Neuronal stem cell (in vitro differentiated cells): Measurements from ENCODE around the gene CNST.

Source experiments
- DNase-seq: peaks from one replicate; pipeline ENCODE4 v3.0.0-alpha.2; 2013; ENCODE audit warnings: low spot score
- H2AFZ ChIP-seq: one replicate; pipeline ENCODE4 v1.6.1; 2013; ENCODE audit warnings: mild to moderate bottlenecking, low read length, inconsistent platforms
- H2AK5ac ChIP-seq: 2 replicates; pipeline ENCODE4 v1.6.1; 2013; ENCODE audit warnings: low read depth, mild to moderate bottlenecking, inconsistent platforms, low read length, moderate library complexity, mixed read lengths
- H2BK120ac ChIP-seq: 2 replicates; pipeline ENCODE4 v1.6.1; 2013; ENCODE audit warnings: low read depth, mild to moderate bottlenecking, inconsistent platforms, low read length, moderate library complexity, mixed read lengths
- H2BK12ac ChIP-seq: one replicate; pipeline ENCODE4 v1.6.1; 2013; ENCODE audit warnings: low read length, inconsistent platforms
- H2BK15ac ChIP-seq: 2 replicates; pipeline ENCODE4 v1.6.1; 2013; ENCODE audit warnings: mild to moderate bottlenecking, low read length, inconsistent platforms, mixed read lengths
- H2BK5ac ChIP-seq: one replicate; pipeline ENCODE4 v1.6.1; 2013; ENCODE audit warnings: inconsistent platforms, mild to moderate bottlenecking, low read length, moderate library complexity
- H3K14ac ChIP-seq: one replicate; pipeline ENCODE4 v1.6.1; 2013; ENCODE audit warnings: low read length, inconsistent platforms
- H3K18ac ChIP-seq: 2 replicates; pipeline ENCODE4 v1.6.1; 2013; ENCODE audit warnings: low read length, inconsistent platforms
- H3K23ac ChIP-seq: 2 replicates; pipeline ENCODE4 v1.6.1; 2013; ENCODE audit warnings: low read depth, mild to moderate bottlenecking, mixed read lengths, low read length, inconsistent platforms; ENCODE audit not compliant: poor library complexity
- H3K27ac ChIP-seq: replicated peaks from 3 replicates; pipeline ENCODE4 v1.5.1; 2013; ENCODE audit warnings: low read length, inconsistent platforms
- H3K27me3 ChIP-seq, 3 experiments: 2 replicates each; pipeline ENCODE4 v1.6.1; 2013; ENCODE audit warnings: low read length in 3 of 3, mild to moderate bottlenecking in 2 of 3, inconsistent platforms in 1 of 3, low read depth in 1 of 3, mixed read lengths in 1 of 3, moderate library complexity in 1 of 3; ENCODE audit not compliant: control insufficient read depth in 3 of 3, insufficient read depth in 3 of 3
- H3K36me3 ChIP-seq, 2 donors: replicated peaks in 1 of 2; 2 replicates each; pipeline ENCODE4 v1.6.1; 2013; ENCODE audit warnings: low read length in 2 of 2; ENCODE audit not compliant: control insufficient read depth in 2 of 2, insufficient read depth in 2 of 2
- H3K4ac ChIP-seq: 2 replicates; pipeline ENCODE4 v1.6.1; 2013; ENCODE audit warnings: inconsistent platforms, mild to moderate bottlenecking, low read length, moderate library complexity
- H3K4me1 ChIP-seq, 2 donors: 1 replicate in 1 of 2; 2 replicates in 1 of 2; pipeline ENCODE4 v1.6.1; 2013; ENCODE audit warnings: low read length in 2 of 2, low read depth in 1 of 2; ENCODE audit not compliant: control insufficient read depth in 2 of 2, insufficient read depth in 1 of 2
- H3K4me2 ChIP-seq: one replicate; pipeline ENCODE4 v1.6.1; 2013; ENCODE audit warnings: mild to moderate bottlenecking, low read length, inconsistent platforms; ENCODE audit not compliant: insufficient read depth, poor library complexity, severe bottlenecking
- H3K4me3 ChIP-seq, 2 donors: 2 replicates each; pipeline ENCODE4 v1.5.1; 2013; ENCODE audit warnings: low read length in 2 of 2, mild to moderate bottlenecking in 2 of 2, inconsistent platforms in 1 of 2, moderate library complexity in 1 of 2
- H3K79me1 ChIP-seq: one replicate; pipeline ENCODE4 v1.6.1; 2013; ENCODE audit warnings: low read depth, mild to moderate bottlenecking, inconsistent platforms, low read length, moderate library complexity
- H3K9ac ChIP-seq: one replicate; pipeline ENCODE4 v1.6.1; 2013; ENCODE audit warnings: mild to moderate bottlenecking, low read depth, low read length, inconsistent platforms; ENCODE audit not compliant: poor library complexity
- H3K9me3 ChIP-seq, 2 donors: replicated peaks in 1 of 2; 2 replicates each; pipeline versions ENCODE3 to v1.6.1; 2013; ENCODE audit warnings: low read length in 2 of 2, mild to moderate bottlenecking in 2 of 2, inconsistent platforms in 1 of 2, low read depth in 1 of 2, mixed read lengths in 1 of 2, moderate library complexity in 1 of 2; ENCODE audit not compliant: control insufficient read depth in 2 of 2, insufficient read depth in 1 of 2
- H4K8ac ChIP-seq: one replicate; pipeline ENCODE4 v1.6.1; 2013; ENCODE audit warnings: low read depth, mild to moderate bottlenecking, inconsistent platforms, low read length, moderate library complexity
- H4K91ac ChIP-seq: one replicate; pipeline ENCODE4 v1.6.1; 2013; ENCODE audit warnings: low read length, low read depth, mild to moderate bottlenecking, inconsistent platforms; ENCODE audit not compliant: poor library complexity
- WGBS, 2 donors: extraction: QIAGEN DNeasy Blood & Tissue Kit; methylation state at CpG; one replicate each; pipeline ENCODE4 v1.1.7; 2013; ENCODE audit warnings: missing lambda C conversion rate in 2 of 2, mixed read lengths in 1 of 2; ENCODE audit not compliant: insufficient read length in 2 of 2, insufficient replicate concordance in 1 of 2; ENCODE audit errors: extremely low coverage in 2 of 2; 5-methylcytosine and 5-hydroxymethylcytosine counted together

The CNST gene

DNA sequence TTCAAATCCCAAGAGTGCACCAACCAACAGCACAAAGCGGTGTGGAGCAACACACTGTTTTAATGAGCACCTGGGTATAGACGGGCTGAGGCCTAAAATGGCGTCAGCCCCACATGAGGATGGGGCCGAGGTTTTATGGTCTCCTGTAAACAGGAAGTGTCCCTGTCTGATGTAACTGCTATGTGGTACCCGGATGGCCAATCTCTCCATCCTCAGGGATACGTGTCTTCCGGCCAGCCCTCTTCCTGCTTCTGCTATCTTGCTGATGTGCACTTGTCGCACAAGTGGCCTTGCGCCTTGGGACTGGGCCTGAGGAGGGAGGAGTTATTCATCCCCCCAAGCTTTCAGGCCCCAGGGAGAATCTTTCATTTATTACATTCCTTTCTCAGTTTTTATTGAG, 73.5 kb downstream of the CNST start:
- no peak overlapping the region for H2BK15ac ChIP-seq
- no peak overlapping the region for H4K8ac ChIP-seq
- no peak overlapping the region for H3K4ac ChIP-seq
- H3K27ac ChIP-seq: no peak overlapping the region
- no peak overlapping the region for H3K18ac ChIP-seq
- no peaks in the 10 kb centered on the region for H3K27me3 ChIP-seq
- no peaks in the 10 kb centered on the region for H3K4me1 ChIP-seq
- DNase-seq: no peak
- no CpG with 5 or more reads among the region's 9 CpGs for WGBS, 2 donors
- peaks cover 10 to 19% of the 10 kb centered on the region in 2 donors for H3K36me3 ChIP-seq
- no peak overlapping the region for H2BK120ac ChIP-seq
- H2AK5ac ChIP-seq: no peak overlapping the region
- peaks cover 2 to 12% of the 10 kb centered on the region in 2 donors for H3K9me3 ChIP-seq
- no peak overlapping the region for H2BK5ac ChIP-seq
- no peak overlapping the region for H2BK12ac ChIP-seq
- H3K4me2 ChIP-seq: no peak overlapping the region
- H3K4me3 ChIP-seq: no peak overlapping the region
- H3K14ac ChIP-seq: no peak overlapping the region
- H3K9ac ChIP-seq: no peak overlapping the region
- no peak overlapping the region for H2AFZ ChIP-seq
- no peaks in the 10 kb centered on the region for H3K79me1 ChIP-seq
- H4K91ac ChIP-seq: no peak overlapping the region
- H3K23ac ChIP-seq: no peak overlapping the region

DNA sequence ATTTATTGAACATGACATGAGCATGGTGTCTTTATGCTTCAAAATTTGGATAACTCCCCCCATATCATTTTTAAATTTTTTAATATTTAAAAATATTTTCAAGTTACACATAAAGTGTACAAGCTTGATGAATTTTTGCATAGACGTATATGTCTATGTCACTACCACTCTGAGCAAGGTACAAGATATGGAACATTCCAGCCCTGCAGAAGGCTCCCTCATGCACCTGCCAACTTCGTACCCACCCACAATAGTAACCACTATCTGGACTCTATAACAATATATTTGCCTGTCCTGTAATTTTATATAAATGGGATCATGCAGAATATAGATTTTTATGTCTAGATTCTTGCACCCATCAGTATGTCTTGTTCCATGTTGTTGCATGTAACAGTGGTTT, 74.5 kb downstream of the CNST start:
- no peak overlapping the region for H3K14ac ChIP-seq
- H4K91ac ChIP-seq: no peak overlapping the region
- H3K27me3 ChIP-seq: no peaks in the 10 kb centered on the region
- no peak overlapping the region for H2BK15ac ChIP-seq
- H4K8ac ChIP-seq: no peak overlapping the region
- H3K4me1 ChIP-seq: no peaks in the 10 kb centered on the region
- peaks cover 2 to 11% of the 10 kb centered on the region in 2 donors for H3K9me3 ChIP-seq
- H3K18ac ChIP-seq: no peak overlapping the region
- H3K4me3 ChIP-seq: no peak overlapping the region
- no peaks in the 10 kb centered on the region for H3K79me1 ChIP-seq
- H2BK120ac ChIP-seq: no peak overlapping the region
- no peak overlapping the region for H3K4me2 ChIP-seq
- H2BK12ac ChIP-seq: no peak overlapping the region
- H3K4ac ChIP-seq: no peak overlapping the region
- peaks cover 10 to 19% of the 10 kb centered on the region in 2 donors for H3K36me3 ChIP-seq
- H3K9ac ChIP-seq: no peak overlapping the region
- H2AK5ac ChIP-seq: no peak overlapping the region
- no peak for DNase-seq
- no peak overlapping the region for H2AFZ ChIP-seq
- no peak overlapping the region for H3K27ac ChIP-seq
- H2BK5ac ChIP-seq: no peak overlapping the region
- WGBS, 2 donors: no CpG with 5 or more reads among the region's 2 CpGs
- no peak overlapping the region for H3K23ac ChIP-seq

DNA sequence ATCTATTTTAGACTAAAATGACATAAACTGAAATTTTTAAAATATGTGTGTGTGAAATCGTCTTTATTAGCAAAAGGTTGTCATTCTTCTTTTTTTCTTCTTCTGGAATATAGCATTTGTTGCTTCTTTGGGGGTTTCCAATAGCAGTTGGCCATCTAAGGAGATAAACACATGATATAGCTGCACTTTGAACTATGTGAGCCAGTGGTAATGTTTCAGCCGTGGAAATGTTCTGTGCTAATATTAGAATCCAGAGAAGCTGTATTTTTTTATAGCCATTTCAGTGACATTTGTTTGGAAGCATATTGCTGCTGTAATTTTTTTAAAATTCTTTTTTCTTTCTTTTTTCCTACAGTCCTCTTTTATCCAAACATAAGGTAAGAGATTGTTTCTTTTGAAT, 75.1 kb downstream of the CNST start:
- no peak overlapping the region for H3K14ac ChIP-seq
- no peak overlapping the region for H3K4ac ChIP-seq
- no peak overlapping the region for H3K4me3 ChIP-seq
- no peak overlapping the region for H3K18ac ChIP-seq
- H3K9ac ChIP-seq: no peak overlapping the region
- WGBS, 2 donors: no CpG with 5 or more reads among the region's 2 CpGs
- peaks cover 2 to 8% of the 10 kb centered on the region in 2 donors for H3K9me3 ChIP-seq
- no peak overlapping the region for H3K27ac ChIP-seq
- no peak overlapping the region for H2BK120ac ChIP-seq
- no peak overlapping the region for H2AK5ac ChIP-seq
- H2BK12ac ChIP-seq: no peak overlapping the region
- no peak for DNase-seq
- H3K23ac ChIP-seq: no peak overlapping the region
- H3K4me1 ChIP-seq: no peaks in the 10 kb centered on the region
- H4K8ac ChIP-seq: no peak overlapping the region
- no peak overlapping the region for H3K4me2 ChIP-seq
- H3K27me3 ChIP-seq: no peaks in the 10 kb centered on the region
- H3K36me3 ChIP-seq: peaks cover 10 to 19% of the 10 kb centered on the region in 2 donors
- H3K79me1 ChIP-seq: no peaks in the 10 kb centered on the region
- no peak overlapping the region for H4K91ac ChIP-seq
- H2BK15ac ChIP-seq: no peak overlapping the region
- no peak overlapping the region for H2BK5ac ChIP-seq
- H2AFZ ChIP-seq: no peak overlapping the region

DNA sequence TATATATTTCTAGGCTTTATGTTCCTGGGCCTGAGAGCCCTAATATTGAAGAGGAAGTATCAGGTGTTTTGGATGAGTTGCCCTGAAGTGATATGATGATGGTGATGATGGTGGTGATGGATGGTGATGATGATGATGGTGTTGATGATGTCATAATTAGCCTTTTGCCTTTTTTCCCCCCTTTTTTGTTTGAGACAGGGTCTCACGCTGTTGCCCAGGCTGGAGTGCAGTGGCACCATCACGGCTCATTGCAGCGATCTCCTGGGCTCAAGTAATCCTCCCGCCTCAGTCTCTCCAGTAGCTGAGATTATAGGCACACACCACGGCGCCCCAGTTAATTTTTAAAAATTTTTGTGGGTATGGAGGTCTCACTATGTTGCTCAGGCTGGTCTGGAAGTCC, 76.5 kb downstream of the CNST start:
- Histone ChIP-seq H3K27ac (no peak overlapping the region), H2BK15ac (no peak overlapping the region), H3K27me3 (no peaks in the 10 kb centered on the region), H2BK5ac (no peak overlapping the region), H3K4me1 (no peaks in the 10 kb centered on the region), H3K18ac (no peak overlapping the region), H3K79me1 (no peaks in the 10 kb centered on the region), H4K91ac (no peak overlapping the region), H3K4me3 (no peak overlapping the region), H3K14ac (no peak overlapping the region), H3K36me3 (peaks cover 8 to 21% of the 10 kb centered on the region in 2 donors), H2BK12ac (no peak overlapping the region), H2AFZ (no peak overlapping the region), H2AK5ac (no peak overlapping the region), H3K4me2 (no peak overlapping the region), H3K9ac (no peak overlapping the region), H3K23ac (no peak overlapping the region), H4K8ac (no peak overlapping the region), H2BK120ac (no peak overlapping the region), H3K4ac (no peak overlapping the region), H3K9me3 (peaks cover 0 to 2% of the 10 kb centered on the region in 2 donors)
- WGBS, 2 donors: no CpG with 5 or more reads among the region's 6 CpGs
- no peak for DNase-seq
